HCT116 (cell line): ENCODE results near the gene SPATS1. TPM values are rescaled to one million over a fixed set of nuclear protein-coding genes. Genes with fewer than 3 reads are reported as not detected.

Source experiments
- ATAC-seq: fragments of 200-7000 bp; cut with Tn5 transposase; 2 replicates; pipeline ENCODE4 v1.9.1; 2020; ENCODE audit warnings: mild to moderate bottlenecking, moderate library complexity
- BruUV-seq: library from RNA; stranded (reverse); fragments of 400-500 nt; replicated peaks from 2 replicates; lab custom pipeline; 2021; lab: Mats Ljungman, UMichigan
- CTCF ChIA-PET: fragments of 300-600 bp; sonication (Branson Sonifier 250); formaldehyde crosslinking; loops from one replicate; lab custom pipeline; 2021; ENCODE audit warnings: antibody characterized with exemption; lab: Charles Lee
- POLR2A ChIA-PET: fragments of 300-600, 350-600 bp; sonication (Branson Sonifier 250); formaldehyde crosslinking; loops from one replicate; lab custom pipeline; 2021; ENCODE audit warnings: antibody characterized with exemption; lab: Charles Lee
- RAD21 ChIA-PET, 2 experiments: fragments of 300-600 bp; sonication (Branson Sonifier 250); formaldehyde crosslinking; loops; one replicate each; lab custom pipeline; 2023; ENCODE audit warnings: low total read pairs in 2 of 2; ENCODE audit not compliant: uncharacterized antibody in 2 of 2, unreplicated experiment in 2 of 2, low non-redundant PET in 1 of 2; lab: Charles Lee
- DNase-seq: peaks from one replicate; pipeline ENCODE4 v3.0.0-alpha.2; 2010; ENCODE audit warnings: low read depth, low spot score
- H2AFZ ChIP-seq: fragments of 200-600 bp; shearing (Covaris generic), sonication (generic); 2 replicates; pipeline ENCODE4 v1.6.1; 2017; ENCODE audit warnings: low read depth, mixed run types, mixed read lengths, antibody characterized with exemption, low read length; ENCODE audit not compliant: poor library complexity, severe bottlenecking
- H3K27ac ChIP-seq: 2 replicates; pipeline ENCODE4 v1.5.1; 2012; ENCODE audit warnings: low read depth, low read length
- H3K27me3 ChIP-seq: fragments of 200-600 bp; sonication (generic); 2 replicates; pipeline ENCODE4 v1.6.1; 2016; ENCODE audit warnings: mixed run types, low read length, mixed read lengths; ENCODE audit not compliant: insufficient read depth
- H3K36me3 ChIP-seq, 2 experiments: fragments of 200-500 bp in 1 of 2; fragments of 200-600 bp in 1 of 2; sonication (Bioruptor generic) in 1 of 2; sonication (generic) in 1 of 2; 2 replicates each; pipeline versions ENCODE4 v1.5.1 to v1.6.1; 2014 to 2016; ENCODE audit warnings: low read length in 2 of 2, inconsistent platforms in 1 of 2, mixed read lengths in 1 of 2, mixed run types in 1 of 2; ENCODE audit not compliant: insufficient read depth in 2 of 2, control insufficient read depth in 1 of 2
- H3K4me1 ChIP-seq, 2 experiments: fragments of 200-600 bp in 1 of 2; sonication (generic) in 1 of 2; 2 replicates each; pipeline versions ENCODE4 v1.5.1 to v1.6.1; 2012 to 2017; ENCODE audit warnings: low read length in 2 of 2, inconsistent platforms in 1 of 2, mild to moderate bottlenecking in 1 of 2, mixed read lengths in 1 of 2, mixed run types in 1 of 2, moderate library complexity in 1 of 2; ENCODE audit not compliant: insufficient read depth in 2 of 2, control insufficient read depth in 1 of 2
- H3K4me2 ChIP-seq: fragments of 200-600 bp; sonication (generic); 2 replicates; pipeline ENCODE4 v1.6.1; 2017; ENCODE audit warnings: mixed run types, low read length, mixed read lengths
- H3K4me3 ChIP-seq, 2 experiments: fragments of 200-600 bp in 1 of 2; sonication (generic) in 1 of 2; replicated peaks in 1 of 2; 2 replicates each; pipeline ENCODE4 v1.5.1; 2011 to 2016; ENCODE audit warnings: low read length in 2 of 2, control low read depth in 1 of 2, low read depth in 1 of 2, mild to moderate bottlenecking in 1 of 2, mixed read lengths in 1 of 2, mixed run types in 1 of 2
- H3K79me2 ChIP-seq: fragments of 200-600 bp; sonication (generic); 2 replicates; pipeline ENCODE4 v1.6.1; 2017; ENCODE audit warnings: mild to moderate bottlenecking, mixed run types, low read length, moderate library complexity, mixed read lengths; ENCODE audit not compliant: insufficient read depth
- H3K9ac ChIP-seq: fragments of 200-600 bp; sonication (generic); 2 replicates; pipeline ENCODE4 v1.6.1; 2016; ENCODE audit warnings: low read length, mixed read lengths
- H3K9me2 ChIP-seq: fragments of 200-600 bp; sonication (generic), shearing (Covaris generic); 2 replicates; pipeline ENCODE4 v1.6.1; 2017; ENCODE audit warnings: mixed run types, mild to moderate bottlenecking, moderate library complexity; ENCODE audit not compliant: insufficient read depth
- H3K9me3 ChIP-seq, 2 experiments: fragments of 200-500 bp in 1 of 2; fragments of 200-600 bp in 1 of 2; sonication (Bioruptor generic) in 1 of 2; sonication (generic) in 1 of 2; 2 replicates each; pipeline ENCODE4 v1.6.1; 2014 to 2017; ENCODE audit warnings: low read length in 2 of 2, mixed read lengths in 2 of 2, inconsistent platforms in 1 of 2, low read depth in 1 of 2, mild to moderate bottlenecking in 1 of 2, mixed run types in 1 of 2, moderate library complexity in 1 of 2; ENCODE audit not compliant: control insufficient read depth in 1 of 2, insufficient read depth in 1 of 2
- H4K20me1 ChIP-seq: fragments of 200-600 bp; sonication (generic), shearing (Covaris generic); 2 replicates; pipeline ENCODE4 v1.6.1; 2017; ENCODE audit warnings: mixed run types, mild to moderate bottlenecking, moderate library complexity; ENCODE audit not compliant: insufficient read depth
- CBX3 ChIP-seq: IDR thresholded peaks from 2 replicates; pipeline ENCODE4 v1.6.1; 2012; ENCODE audit warnings: low read depth
- EGR1 ChIP-seq: IDR thresholded peaks from 2 replicates; pipeline ENCODE4 v1.6.1; 2012; ENCODE audit warnings: low read depth
- EZH2phosphoT487 ChIP-seq: fragments of 200-600 bp; IDR thresholded peaks from 2 replicates; pipeline ENCODE4 v1.6.1; 2018; ENCODE audit warnings: antibody characterized with exemption, borderline replicate concordance
- MAX ChIP-seq: IDR thresholded peaks from 2 replicates; pipeline ENCODE4 v1.6.1; 2012
- POLR2A ChIP-seq: IDR thresholded peaks from 2 replicates; pipeline ENCODE4 v1.7.0; 2011; ENCODE audit warnings: borderline replicate concordance; ENCODE audit not compliant: insufficient read depth, insufficient read length; ENCODE audit errors: extremely low read depth
- RAD21 ChIP-seq: IDR thresholded peaks from 2 replicates; pipeline ENCODE4 v1.6.1; 2012; ENCODE audit warnings: low read depth, mild to moderate bottlenecking
- SRF ChIP-seq: IDR thresholded peaks from 2 replicates; pipeline ENCODE4 v1.6.1; 2012; ENCODE audit warnings: low read depth
- TCF7L2 ChIP-seq: IDR thresholded peaks from 2 replicates; pipeline ENCODE4 v1.7.0; 2011; ENCODE audit warnings: borderline replicate concordance, inconsistent platforms; ENCODE audit not compliant: insufficient read depth, insufficient read length; ENCODE audit errors: extremely low read depth
- YY1 ChIP-seq: IDR thresholded peaks from 2 replicates; pipeline ENCODE4 v1.6.1; 2011; ENCODE audit warnings: low read length, low read depth, moderate library complexity, mild to moderate bottlenecking; ENCODE audit not compliant: insufficient replicate concordance; ENCODE audit errors: extremely low read depth
- ZBTB33 ChIP-seq: IDR thresholded peaks from 2 replicates; pipeline ENCODE4 v1.6.1; 2011; ENCODE audit warnings: mild to moderate bottlenecking, low read length, moderate library complexity; ENCODE audit not compliant: insufficient replicate concordance; ENCODE audit errors: extremely low read depth
- intact Hi-C: fragments of 100-400 bp; cut with micrococcal nuclease; formaldehyde crosslinking; loops from 2 replicates; pipeline ENCODE4 v1.10.0; 2022
- total RNA-seq: library from RNA; stranded (reverse); gene quantifications from one replicate; pipeline ENCODE4 v1.2.1, GENCODE V29; 2021; ENCODE audit not compliant: unreplicated experiment
- TF ChIP-seq, protein P1 (sequence below): IDR thresholded peaks from 2 replicates; pipeline ENCODE4 v1.6.1; 2012
- TF ChIP-seq, protein P2 (sequence below), 3 experiments: fragments of 200-600 bp in 1 of 3; sonication (generic) in 1 of 3; IDR thresholded peaks in 2 of 3; conservative IDR thresholded peaks in 1 of 3; 2 replicates each; pipeline ENCODE4 v1.5.1; 2012 to 2017; ENCODE audit warnings: low read depth in 2 of 3, low read length in 2 of 3, antibody characterized with exemption in 1 of 3, borderline replicate concordance in 1 of 3, control low read depth in 1 of 3, mild to moderate bottlenecking in 1 of 3, mixed read lengths in 1 of 3, mixed run types in 1 of 3, moderate library complexity in 1 of 3; ENCODE audit not compliant: insufficient read depth in 1 of 3

Gene SPATS1
- total RNA-seq, 1 experiment from 2014 or later = not detected

- ATAC-seq (no peak), DNase-seq (no peak)
- H3K4me3 ChIP-seq = no peak overlapping the region
- no peaks in the 10 kb centered on the region; the same call in 1 of the 2 replicates for H3K27me3 ChIP-seq
- no peaks in the 10 kb centered on the region for H3K9me2 ChIP-seq
- ChIA-PET CTCF (no interaction called here), RAD21 (no interaction called here), POLR2A (no interaction called here)
- H2AFZ ChIP-seq = no peak overlapping the region
- no peaks in the 10 kb centered on the region for H3K9me3 ChIP-seq
- no peaks in the 10 kb centered on the region for H3K79me2 ChIP-seq
- intact Hi-C loops = no loop called here
- H3K27ac ChIP-seq = no peak overlapping the region
- H3K9ac ChIP-seq = no peak overlapping the region
- H3K4me1 ChIP-seq = no peaks in the 10 kb centered on the region
- H3K36me3 ChIP-seq = no peaks in the 10 kb centered on the region
- no peak overlapping the region for H3K4me2 ChIP-seq
- BruUV-seq = no TSS peak
- no peaks in the 10 kb centered on the region for H4K20me1 ChIP-seq
- TF ChIP-seq RAD21 (no peak), TCF7L2 (no peak)
- TF ChIP-seq, protein P1, sequence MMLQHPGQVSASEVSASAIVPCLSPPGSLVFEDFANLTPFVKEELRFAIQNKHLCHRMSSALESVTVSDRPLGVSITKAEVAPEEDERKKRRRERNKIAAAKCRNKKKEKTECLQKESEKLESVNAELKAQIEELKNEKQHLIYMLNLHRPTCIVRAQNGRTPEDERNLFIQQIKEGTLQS = no peak
Observed at GRCh38 chr6:44377484-44377883, 35.0 kb downstream of the SPATS1 start.

DNA sequence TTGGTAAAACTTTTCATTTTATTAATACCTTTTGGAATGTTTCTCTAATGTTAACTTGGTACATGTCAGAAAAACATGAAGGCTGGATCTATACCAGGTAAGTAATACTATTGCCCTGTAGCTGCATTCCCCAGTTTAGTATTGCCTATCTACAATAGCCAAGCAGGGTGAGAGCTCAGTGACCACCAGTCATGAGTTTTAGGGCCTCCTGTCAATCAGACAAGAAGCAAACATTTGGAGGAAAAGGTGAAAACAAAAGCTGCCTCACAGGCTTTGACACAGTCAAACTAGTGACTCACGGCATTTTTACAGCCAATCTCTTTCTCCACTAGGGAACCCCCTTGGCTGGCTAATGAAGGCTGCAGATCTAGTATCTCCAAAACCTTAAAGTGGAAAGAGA, 35.5 kb downstream of the SPATS1 start:
- Histone ChIP-seq H3K4me3 (no peak overlapping the region), H3K4me2 (no peak overlapping the region), H4K20me1 (no peaks in the 10 kb centered on the region), H3K79me2 (no peaks in the 10 kb centered on the region), H3K36me3 (no peaks in the 10 kb centered on the region), H3K9ac (no peak overlapping the region), H3K27ac (no peak overlapping the region), H3K4me1 (no peaks in the 10 kb centered on the region), H3K27me3 (no peaks in the 10 kb centered on the region; the same call in 1 of the 2 replicates), H3K9me3 (no peaks in the 10 kb centered on the region), H3K9me2 (no peaks in the 10 kb centered on the region), H2AFZ (no peak overlapping the region)
- POLR2A ChIA-PET = no interaction called here
- CTCF ChIA-PET = no interaction called here
- ATAC-seq = no peak
- BruUV-seq = no TSS peak
- DNase-seq = no peak
- RAD21 ChIA-PET = no interaction called here
- intact Hi-C loops = no loop called here
- TF ChIP-seq SRF (no peak), MAX (no peak), ZBTB33 (no peak), EZH2phosphoT487 (no peak), CBX3 (no peak), YY1 (no peak), POLR2A (no peak), EGR1 (no peak)
- TF ChIP-seq, protein P2, sequence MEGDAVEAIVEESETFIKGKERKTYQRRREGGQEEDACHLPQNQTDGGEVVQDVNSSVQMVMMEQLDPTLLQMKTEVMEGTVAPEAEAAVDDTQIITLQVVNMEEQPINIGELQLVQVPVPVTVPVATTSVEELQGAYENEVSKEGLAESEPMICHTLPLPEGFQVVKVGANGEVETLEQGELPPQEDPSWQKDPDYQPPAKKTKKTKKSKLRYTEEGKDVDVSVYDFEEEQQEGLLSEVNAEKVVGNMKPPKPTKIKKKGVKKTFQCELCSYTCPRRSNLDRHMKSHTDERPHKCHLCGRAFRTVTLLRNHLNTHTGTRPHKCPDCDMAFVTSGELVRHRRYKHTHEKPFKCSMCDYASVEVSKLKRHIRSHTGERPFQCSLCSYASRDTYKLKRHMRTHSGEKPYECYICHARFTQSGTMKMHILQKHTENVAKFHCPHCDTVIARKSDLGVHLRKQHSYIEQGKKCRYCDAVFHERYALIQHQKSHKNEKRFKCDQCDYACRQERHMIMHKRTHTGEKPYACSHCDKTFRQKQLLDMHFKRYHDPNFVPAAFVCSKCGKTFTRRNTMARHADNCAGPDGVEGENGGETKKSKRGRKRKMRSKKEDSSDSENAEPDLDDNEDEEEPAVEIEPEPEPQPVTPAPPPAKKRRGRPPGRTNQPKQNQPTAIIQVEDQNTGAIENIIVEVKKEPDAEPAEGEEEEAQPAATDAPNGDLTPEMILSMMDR (IDR thresholded peaks at IDR 0.05 in 2 of 3, conservative IDR thresholded peaks at IDR 0.05 in 1 of 3; ENCODE audit: borderline replicate concordance in 1 of 3, insufficient read depth in 1 of 3, low read depth in 2 of 3, low read length in 2 of 3) = no peak
- TF ChIP-seq, protein P1 = no peak
